HG02840 (cell line): ENCODE results near the gene RNPEPL1.
"Not testable (repeated sequence)": the region's sequence is repeated elsewhere in the genome, so short reads cannot be mapped to it uniquely, and the experiment has no call there.

Source experiments
- ATAC-seq: cut with Tn5 transposase; IDR thresholded peaks from one replicate; pipeline ENCODE4 v1.9.1; 2021; ENCODE audit warnings: mild to moderate bottlenecking, moderate library complexity, moderate number of reproducible peaks; ENCODE audit not compliant: unreplicated experiment, low FRiP score

RNPEPL1 gene

GRCh38 chr2:240567872-240568677 is at the start of gene RNPEPL1:
Gene RNPEPL1, plus strand, starts transcription at chr2:240568484. Its CDS starts 103 bp downstream, at chr2:240568587.
- no peak for ATAC-seq

GRCh38 chr2:240518981-240519380 is 49.3 kb upstream of the RNPEPL1 start:
- ATAC-seq, result no peak

- no peak for ATAC-seq
These were observed 48.7 kb upstream of the RNPEPL1 start for GRCh38 chr2:240519396-240520129.

- no peak for ATAC-seq
These were observed 47.9 kb upstream of the RNPEPL1 start for GRCh38 chr2:240520130-240520973.

- no peak for ATAC-seq
These were observed 47.3 kb upstream of the RNPEPL1 start for GRCh38 chr2:240520974-240521350.

GRCh38 chr2:240521885-240522284 is 46.4 kb upstream of the RNPEPL1 start:
- ATAC-seq, result not testable (repeated sequence)

GRCh38 chr2:240522406-240522805 is 45.9 kb upstream of the RNPEPL1 start:
- no peak for ATAC-seq

- no peak for ATAC-seq
These were observed 44.6 kb upstream of the RNPEPL1 start for GRCh38 chr2:240523451-240524281.

- no peak for ATAC-seq
These were observed 43.1 kb upstream of the RNPEPL1 start for GRCh38 chr2:240524963-240525718.

- ATAC-seq, result no peak
These were observed 42.5 kb upstream of the RNPEPL1 start for GRCh38 chr2:240525802-240526201.

GRCh38 chr2:240526521-240526920 is 41.8 kb upstream of the RNPEPL1 start:
- no peak for ATAC-seq

- no peak for ATAC-seq
These were observed 41.0 kb upstream of the RNPEPL1 start for GRCh38 chr2:240527153-240527750.

GRCh38 chr2:240528406-240529040 is 39.8 kb upstream of the RNPEPL1 start:
- no peak for ATAC-seq

GRCh38 chr2:240529344-240529999 is 38.8 kb upstream of the RNPEPL1 start:
- ATAC-seq, result no peak

GRCh38 chr2:240530181-240530580 is 38.1 kb upstream of the RNPEPL1 start:
- ATAC-seq, result no peak

- ATAC-seq, result no peak
These were observed 37.2 kb upstream of the RNPEPL1 start for GRCh38 chr2:240531038-240531437.

- no peak for ATAC-seq
These were observed 36.1 kb upstream of the RNPEPL1 start for GRCh38 chr2:240532031-240532775.
